HEK293 (cell line): Measurements from ENCODE around the gene KRTCAP3.

Experiments used
- CTCF ChIA-PET: fragments of 350-600 bp; formaldehyde crosslinking; extraction: SDS; loops from one replicate; lab custom pipeline; 2021; ENCODE audit warnings: antibody characterized with exemption; lab: Yijun Ruan, JAX
- POLR2A ChIA-PET: fragments of 300-600 bp; formaldehyde crosslinking; extraction: SDS; loops from one replicate; lab custom pipeline; 2020; ENCODE audit warnings: antibody characterized with exemption, inconsistent platforms; lab: Yijun Ruan, JAX
- H3K27ac ChIP-seq: fragments of 200-500 bp; sonication (Bioruptor generic); 2 replicates; pipeline ENCODE4 v1.5.1; 2014; ENCODE audit warnings: low read depth, low read length, control low read depth, inconsistent platforms; ENCODE audit errors: extremely low read depth
- H3K36me3 ChIP-seq, 2 experiments: fragments of 200-500 bp in 1 of 2; sonication (Bioruptor generic) in 1 of 2; 1 replicate in 1 of 2; 2 replicates in 1 of 2; pipeline ENCODE4 v1.5.1; 2014 to 2017; ENCODE audit warnings: inconsistent platforms in 2 of 2, low read length in 2 of 2; ENCODE audit not compliant: control insufficient read depth in 2 of 2, insufficient read depth in 1 of 2
- H3K4me1 ChIP-seq: fragments of 200-500 bp; sonication (Bioruptor generic); 2 replicates; pipeline ENCODE4 v1.5.1; 2014; ENCODE audit warnings: mild to moderate bottlenecking, low read length, inconsistent platforms; ENCODE audit not compliant: control insufficient read depth, insufficient read depth
- H3K4me3 ChIP-seq: 2 replicates; pipeline ENCODE4 v1.5.1; 2011; ENCODE audit warnings: low read depth, mild to moderate bottlenecking, control low read depth, low read length, moderate library complexity
- H3K9me3 ChIP-seq: fragments of 200-500 bp; sonication (Bioruptor generic); 2 replicates; pipeline ENCODE4 v1.5.1; 2014; ENCODE audit warnings: low read depth, low read length, inconsistent platforms; ENCODE audit not compliant: control insufficient read depth, insufficient read depth
- CTCF ChIP-seq: fragments of 450-650 bp; formaldehyde crosslinking; IDR thresholded peaks from 2 replicates; pipeline ENCODE4 v1.5.1; 2016; ENCODE audit warnings: missing biosample characterization, missing genetic modification characterization
- HOXC10 ChIP-seq: sonication (generic); formaldehyde crosslinking; IDR thresholded peaks from 2 replicates; pipeline ENCODE4 v1.8.1; 2023; ENCODE audit warnings: mild to moderate bottlenecking, missing genetic modification reagents
- KLF1 ChIP-seq: fragments of 450-650 bp; formaldehyde crosslinking; IDR thresholded peaks from 2 replicates; pipeline ENCODE4 v1.5.1; 2016; ENCODE audit warnings: missing biosample characterization, missing genetic modification characterization
- KLF10 ChIP-seq: fragments of 450-650 bp; IDR thresholded peaks from 2 replicates; pipeline ENCODE4 v1.5.1; 2018; ENCODE audit warnings: missing biosample characterization, mild to moderate bottlenecking, missing genetic modification characterization
- MEIS1 ChIP-seq: sonication (generic); formaldehyde crosslinking; IDR thresholded peaks from 2 replicates; pipeline ENCODE4 v1.8.1; 2022; ENCODE audit warnings: missing genetic modification reagents, mild to moderate bottlenecking, borderline replicate concordance
- OSR2 ChIP-seq: fragments of 450-650 bp; formaldehyde crosslinking; IDR thresholded peaks from 2 replicates; pipeline ENCODE4 v1.5.1; 2016; ENCODE audit warnings: missing biosample characterization, missing genetic modification characterization
- PATZ1 ChIP-seq: fragments of 450-650 bp; formaldehyde crosslinking; IDR thresholded peaks from 2 replicates; pipeline ENCODE4 v1.5.1; 2016; ENCODE audit warnings: missing biosample characterization, missing genetic modification characterization
- PRDM10 ChIP-seq: fragments of 450-650 bp; formaldehyde crosslinking; IDR thresholded peaks from 2 replicates; pipeline ENCODE4 v1.5.1; 2016; ENCODE audit warnings: missing biosample characterization, missing genetic modification characterization
- PRDM6 ChIP-seq: fragments of 450-650 bp; formaldehyde crosslinking; IDR thresholded peaks from 2 replicates; pipeline ENCODE4 v1.5.1; 2017; ENCODE audit warnings: missing biosample characterization, missing genetic modification characterization
- SCRT2 ChIP-seq: fragments of 450-650 bp; formaldehyde crosslinking; IDR thresholded peaks from 2 replicates; pipeline ENCODE4 v1.5.1; 2016; ENCODE audit warnings: missing biosample characterization, missing genetic modification characterization
- TRIM28 ChIP-seq: IDR thresholded peaks from 2 replicates; pipeline ENCODE4 v1.6.1; 2011; ENCODE audit warnings: low read length, control low read depth, borderline replicate concordance
- ZBTB26 ChIP-seq: fragments of 450-650 bp; formaldehyde crosslinking; optimal IDR thresholded peaks from 2 replicates; pipeline ENCODE3; 2016; ENCODE audit warnings: missing biosample characterization, mild to moderate bottlenecking, missing genetic modification characterization
- ZBTB44 ChIP-seq: fragments of 450-650 bp; IDR thresholded peaks from 2 replicates; pipeline ENCODE4 v1.5.1; 2018; ENCODE audit warnings: missing biosample characterization, mild to moderate bottlenecking, missing genetic modification characterization
- ZBTB8A ChIP-seq: fragments of 450-650 bp; formaldehyde crosslinking; IDR thresholded peaks from 2 replicates; pipeline ENCODE4 v1.5.1; 2016; ENCODE audit warnings: missing biosample characterization, missing genetic modification characterization
- ZNF132 ChIP-seq: fragments of 450-650 bp; formaldehyde crosslinking; IDR thresholded peaks from 2 replicates; pipeline ENCODE4 v1.5.1; 2017; ENCODE audit warnings: missing biosample characterization, missing genetic modification characterization, borderline replicate concordance
- ZNF221 ChIP-seq: fragments of 450-650 bp; formaldehyde crosslinking; IDR thresholded peaks from 2 replicates; pipeline ENCODE4 v1.5.1; 2017; ENCODE audit warnings: missing biosample characterization, missing genetic modification characterization, borderline replicate concordance
- ZNF24 ChIP-seq: fragments of 450-650 bp; formaldehyde crosslinking; IDR thresholded peaks from 2 replicates; pipeline ENCODE4 v1.5.1; 2016; ENCODE audit warnings: missing biosample characterization, missing genetic modification characterization
- ZNF366 ChIP-seq: fragments of 450-650 bp; formaldehyde crosslinking; conservative IDR thresholded peaks from 2 replicates; pipeline ENCODE4 v1.5.1; 2016; ENCODE audit warnings: missing biosample characterization, missing genetic modification characterization
- ZNF423 ChIP-seq: fragments of 450-650 bp; formaldehyde crosslinking; IDR thresholded peaks from 2 replicates; pipeline ENCODE4 v1.5.1; 2016; ENCODE audit warnings: missing biosample characterization, missing genetic modification characterization
- ZNF501 ChIP-seq: fragments of 450-650 bp; formaldehyde crosslinking; IDR thresholded peaks from 2 replicates; pipeline ENCODE4 v1.5.1; 2016; ENCODE audit warnings: missing biosample characterization, missing genetic modification characterization
- ZNF692 ChIP-seq: fragments of 450-650 bp; formaldehyde crosslinking; IDR thresholded peaks from 2 replicates; pipeline ENCODE4 v1.5.1; 2016; ENCODE audit warnings: missing biosample characterization, missing genetic modification characterization
- ZSCAN30 ChIP-seq: fragments of 450-650 bp; IDR thresholded peaks from 2 replicates; pipeline ENCODE4 v1.5.1; 2018; ENCODE audit warnings: missing biosample characterization, mild to moderate bottlenecking, missing genetic modification characterization, moderate library complexity

The KRTCAP3 gene

GRCh38 chr2:27409321-27410073 is 32.7 kb upstream of the KRTCAP3 start, which contains the start of gene PPM1G:
TSS of gene PPM1G (minus strand) at chr2:27409591. CDS start at chr2:27409422, 169 bp downstream.
- peak within 1 kb of the TSS; percentile 98 for H3K4me3 ChIP-seq
- ChIA-PET CTCF (interaction anchor here (0.6 to 4.2 kb wide), 9 partner anchors 12 to 987 kb away, joined by 3 to 17 read pairs (median 3); partner anchors contain the start of gene NRBP1), POLR2A (interaction anchor here (0.6 to 3.4 kb wide), 16 partner anchors 11 to 517 kb away, joined by 3 to 56 read pairs (median 5); partner anchors contain the start of genes CCDC121, EIF2B4, GPN1 and GTF3C2)
- H3K27ac ChIP-seq: peak within 1 kb of the TSS; percentile 96
- H3K9me3 ChIP-seq: no peaks in the 10 kb centered on the region
- peaks cover 9% of the 10 kb centered on the region; the same call in 1 of the 2 replicates for H3K4me1 ChIP-seq
- peaks cover 17 to 21% of the 10 kb centered on the region in 2 experiments; a peak in 2 of 3 replicates for H3K36me3 ChIP-seq
- TF ChIP-seq PATZ1 (tag by site-specific recombination): peak; percentile 67
- TF ChIP-seq ZBTB44: no peak
- TF ChIP-seq TRIM28: no peak
- peak; percentile 76; the same call in 1 of the 2 replicates for TF ChIP-seq ZNF501 (tag by site-specific recombination)
- peak; percentile 62 for TF ChIP-seq PRDM10 (tag by site-specific recombination)
- peak; percentile 84 for TF ChIP-seq ZBTB26 (tag by site-specific recombination)
- TF ChIP-seq OSR2 (tag by site-specific recombination): 0 out of 2 replicates have a peak, but pooled peaks have one; percentile 4
- TF ChIP-seq ZNF366 (tag by site-specific recombination): peak; percentile 81
- 0 out of 2 replicates have a peak, but pooled peaks have one; percentile 23 for TF ChIP-seq SCRT2 (tag by site-specific recombination)
- TF ChIP-seq ZNF423 (tag by site-specific recombination): no peak
- 0 out of 2 replicates have a peak, but pooled peaks have one; percentile 49 for TF ChIP-seq ZNF692 (tag by site-specific recombination)
- peak; percentile 69 for TF ChIP-seq KLF10 (tag by site-specific recombination)
- 0 out of 2 replicates have a peak, but pooled peaks have one; percentile 23 for TF ChIP-seq ZSCAN30 (tag by site-specific recombination)
- TF ChIP-seq PRDM6: no peak
- TF ChIP-seq ZNF24 (tag by site-specific recombination): 0 out of 2 replicates have a peak, but pooled peaks have one; percentile 30
- TF ChIP-seq ZNF221 (tag by site-specific recombination): no peak
- peak; percentile 83 for TF ChIP-seq KLF1 (tag by site-specific recombination)
- TF ChIP-seq CTCF (tag by site-specific recombination): peak; percentile 4
- TF ChIP-seq ZNF132 (tag by site-specific recombination): no peak
- TF ChIP-seq ZBTB8A (tag by site-specific recombination): 0 out of 2 replicates have a peak, but pooled peaks have one; percentile 39
- TF ChIP-seq HOXC10 (CRISPR knock-in tag): no peak
- TF ChIP-seq MEIS1 (CRISPR knock-in tag): no peak
